Glutamatergic neuron (in vitro differentiated cells): ENCODE data around the gene SLIT3. TPM values are rescaled to one million over a fixed set of nuclear protein-coding genes. Genes with fewer than 3 reads are reported as not detected.

Experiments used
- DNase-seq: peaks from one replicate; pipeline ENCODE4 v3.0.0; 2022
- H3K27ac Mint-ChIP-seq: one replicate; pipeline ENCODE4 v1.8.0; 2020; ENCODE audit warnings: mild to moderate bottlenecking, mixed read lengths, inconsistent platforms; ENCODE audit not compliant: unreplicated experiment
- H3K27me3 Mint-ChIP-seq: one replicate; pipeline ENCODE4 v1.8.0; 2020; ENCODE audit warnings: mild to moderate bottlenecking, moderate library complexity, mixed read lengths, inconsistent platforms; ENCODE audit not compliant: unreplicated experiment
- H3K36me3 Mint-ChIP-seq: one replicate; pipeline ENCODE4 v1.8.0; 2020; ENCODE audit warnings: mild to moderate bottlenecking, mixed read lengths, inconsistent platforms; ENCODE audit not compliant: unreplicated experiment
- H3K4me1 Mint-ChIP-seq: one replicate; pipeline ENCODE4 v1.8.0; 2020; ENCODE audit warnings: mild to moderate bottlenecking, low read depth, mixed read lengths, inconsistent platforms; ENCODE audit not compliant: unreplicated experiment
- H3K4me3 Mint-ChIP-seq: one replicate; pipeline ENCODE4 v1.8.0; 2020; ENCODE audit warnings: mild to moderate bottlenecking, mixed read lengths, inconsistent platforms; ENCODE audit not compliant: unreplicated experiment
- H3K9me3 Mint-ChIP-seq: one replicate; pipeline ENCODE4 v1.8.0; 2020; ENCODE audit warnings: mild to moderate bottlenecking, moderate library complexity, mixed read lengths, inconsistent platforms; ENCODE audit not compliant: unreplicated experiment
- CTCF ChIP-seq: fragments of 200-600 bp; sonication (generic); IDR thresholded peaks from one replicate; pipeline ENCODE4 v1.5.0; 2021; ENCODE audit not compliant: partially characterized antibody, unreplicated experiment
- total RNA-seq: library from RNA; stranded (reverse); fragmentation: NEBNext Ultra II Directional; extraction: Animal tissue kit (Norgen Biotek cat#: 25700); gene quantifications from one replicate; pipeline ENCODE4 v1.2.1, GENCODE V29; 2021; ENCODE audit not compliant: unreplicated experiment

SLIT3 gene
- total RNA-seq, 1 donor from 2014 or later = 11.5 TPM

- Mint-ChIP-seq H3K4me3 (peak overlapping the region; percentile 15), H3K9me3 (peaks cover 12% of the 10 kb centered on the region), H3K27ac (peak overlapping the region; percentile 77), H3K4me1 (peaks cover 44% of the 10 kb centered on the region), H3K27me3 (peaks cover 18% of the 10 kb centered on the region), H3K36me3 (peaks cover 13% of the 10 kb centered on the region)
- no peak for TF ChIP-seq CTCF
- no peak for DNase-seq
Measured at GRCh38 chr5:168773226-168773625, 527.7 kb downstream of the SLIT3 start.

- Mint-ChIP-seq H3K27ac (peak overlapping the region; percentile 77), H3K36me3 (peaks cover 19% of the 10 kb centered on the region), H3K4me1 (peaks cover 44% of the 10 kb centered on the region), H3K9me3 (peaks cover 12% of the 10 kb centered on the region), H3K27me3 (peaks cover 18% of the 10 kb centered on the region), H3K4me3 (no peak overlapping the region)
- no peak for TF ChIP-seq CTCF
- peak; percentile 38 for DNase-seq
Measured at GRCh38 chr5:168772316-168772961, 528.5 kb downstream of the SLIT3 start.

- H3K36me3 Mint-ChIP-seq = peaks cover 19% of the 10 kb centered on the region
- no peak for TF ChIP-seq CTCF
- H3K9me3 Mint-ChIP-seq = peaks cover 12% of the 10 kb centered on the region
- peaks cover 40% of the 10 kb centered on the region for H3K4me1 Mint-ChIP-seq
- no peak overlapping the region for H3K4me3 Mint-ChIP-seq
- H3K27me3 Mint-ChIP-seq = peaks cover 20% of the 10 kb centered on the region
- no peak for DNase-seq
- H3K27ac Mint-ChIP-seq = peak overlapping the region; percentile 14
Measured at GRCh38 chr5:168771678-168772077, 529.3 kb downstream of the SLIT3 start.

- Mint-ChIP-seq H3K36me3 (peaks cover 19% of the 10 kb centered on the region), H3K27ac (no peak overlapping the region), H3K27me3 (peaks cover 13% of the 10 kb centered on the region), H3K4me3 (no peak overlapping the region), H3K9me3 (peaks cover 12% of the 10 kb centered on the region), H3K4me1 (peaks cover 35% of the 10 kb centered on the region)
- TF ChIP-seq CTCF = no peak
- DNase-seq = no peak
Measured at GRCh38 chr5:168770996-168771395, 529.9 kb downstream of the SLIT3 start.

- peak overlapping the region; percentile 34 for H3K4me3 Mint-ChIP-seq
- H3K4me1 Mint-ChIP-seq = peaks cover 34% of the 10 kb centered on the region
- peaks cover 12% of the 10 kb centered on the region for H3K27me3 Mint-ChIP-seq
- TF ChIP-seq CTCF = no peak
- peaks cover 7% of the 10 kb centered on the region for H3K9me3 Mint-ChIP-seq
- peaks cover 19% of the 10 kb centered on the region for H3K36me3 Mint-ChIP-seq
- peak; percentile 72 for DNase-seq
- H3K27ac Mint-ChIP-seq = peak overlapping the region; percentile 79
Measured at GRCh38 chr5:168770036-168770498, 530.9 kb downstream of the SLIT3 start.
